KMS-11 (cell line): Measurements from ENCODE around the gene GALNT9.

Experiments
- H2AFZ ChIP-seq: fragments of 200-600 bp; sonication (generic); 2 replicates; pipeline ENCODE4 v1.6.1; 2016; ENCODE audit warnings: antibody characterized with exemption, mixed run types, low read depth
- H3K27ac ChIP-seq: fragments of 200-600 bp; sonication (generic); 2 replicates; pipeline ENCODE4 v1.6.1; 2016; ENCODE audit warnings: mild to moderate bottlenecking, mixed run types
- H3K27me3 ChIP-seq: fragments of 200-600 bp; sonication (generic); 2 replicates; pipeline ENCODE4 v1.6.1; 2017; ENCODE audit warnings: mild to moderate bottlenecking, low read depth, mixed run types, moderate library complexity; ENCODE audit not compliant: insufficient read depth
- H3K36me3 ChIP-seq: fragments of 200-600 bp; sonication (generic); 2 replicates; pipeline ENCODE4 v1.6.1; 2017; ENCODE audit warnings: mild to moderate bottlenecking, mixed run types; ENCODE audit not compliant: insufficient read depth
- H3K4me1 ChIP-seq: fragments of 200-600 bp; sonication (generic); 2 replicates; pipeline ENCODE4 v1.6.1; 2016; ENCODE audit warnings: mild to moderate bottlenecking, low read depth, mixed run types; ENCODE audit not compliant: poor library complexity, severe bottlenecking
- H3K4me2 ChIP-seq: fragments of 200-600 bp; sonication (generic); 2 replicates; pipeline ENCODE4 v1.7.0; 2016; ENCODE audit warnings: mild to moderate bottlenecking, mixed run types
- H3K4me3 ChIP-seq: fragments of 200-600 bp; sonication (generic); IDR thresholded peaks from 2 replicates; pipeline ENCODE4 v1.6.1; 2017; ENCODE audit warnings: low read depth, low read length, mixed read lengths; ENCODE audit not compliant: insufficient read depth
- H3K79me2 ChIP-seq: fragments of 200-600 bp; sonication (generic); 2 replicates; pipeline ENCODE4 v1.6.1; 2016; ENCODE audit warnings: low read depth, mixed run types; ENCODE audit not compliant: insufficient read depth
- H3K9ac ChIP-seq: fragments of 200-600 bp; sonication (generic); 2 replicates; pipeline ENCODE4 v1.6.1; 2016; ENCODE audit warnings: mild to moderate bottlenecking, mixed run types
- H4K20me1 ChIP-seq: fragments of 200-600 bp; sonication (generic); 2 replicates; pipeline ENCODE4 v1.6.1; 2016; ENCODE audit warnings: mild to moderate bottlenecking, mixed run types; ENCODE audit not compliant: insufficient read depth
- CTCF ChIP-seq: fragments of 200-600 bp; sonication (generic); conservative IDR thresholded peaks from 2 replicates; pipeline ENCODE4 v1.6.1; 2017; ENCODE audit warnings: low read depth, mild to moderate bottlenecking, antibody characterized with exemption, low read length, moderate library complexity, mixed read lengths

GALNT9 gene

DNA sequence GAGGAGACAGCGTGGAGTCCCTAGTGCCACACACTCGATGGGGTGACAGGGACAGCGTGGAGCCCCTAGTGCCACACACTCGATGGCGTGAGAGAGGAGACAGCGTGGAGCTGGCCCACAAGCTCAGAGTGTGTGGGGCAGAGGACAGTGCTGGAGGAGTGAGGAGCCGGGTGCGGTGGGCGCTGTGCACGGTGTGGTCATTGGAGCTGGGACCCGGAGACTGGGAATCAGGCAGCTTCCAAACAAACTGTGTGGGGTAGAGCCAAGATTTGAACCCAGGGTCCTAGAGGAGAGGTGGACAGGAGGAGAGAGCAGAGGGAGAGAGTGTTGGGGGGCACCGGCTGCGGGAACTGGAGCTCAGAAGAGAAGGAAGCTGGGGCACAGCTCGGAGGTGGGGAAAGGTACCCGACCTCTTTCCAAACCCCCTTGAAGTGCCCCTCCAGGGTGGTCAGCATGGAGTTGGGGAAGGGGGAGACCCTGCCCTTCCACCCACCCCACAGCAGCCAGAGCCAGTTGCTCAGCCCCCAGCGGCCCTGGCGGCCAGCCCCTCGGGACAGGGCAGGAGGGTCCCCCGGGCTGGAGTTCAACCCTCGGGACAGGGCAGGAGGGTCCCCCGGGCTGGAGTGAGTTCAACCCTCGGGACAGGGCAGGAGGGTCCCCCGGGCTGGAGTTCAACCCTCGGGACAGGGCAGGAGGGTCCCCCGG lies 94.1 kb downstream of the GALNT9 start:
- Histone ChIP-seq H3K79me2 (no peaks in the 10 kb centered on the region), H3K4me2 (no peak overlapping the region), H2AFZ (no peak overlapping the region), H3K4me1 (no peaks in the 10 kb centered on the region), H3K9ac (no peak overlapping the region), H3K27me3 (no peaks in the 10 kb centered on the region), H3K27ac (no peak overlapping the region), H3K4me3 (no peak overlapping the region), H3K36me3 (no peaks in the 10 kb centered on the region), H4K20me1 (no peaks in the 10 kb centered on the region)
- no peak for TF ChIP-seq CTCF

GRCh38 chr12:132230381-132230780 lies 99.0 kb downstream of the GALNT9 start:
- H3K36me3 ChIP-seq = no peaks in the 10 kb centered on the region
- H3K27ac ChIP-seq = no peak overlapping the region
- no peak overlapping the region for H3K4me2 ChIP-seq
- H3K79me2 ChIP-seq = no peaks in the 10 kb centered on the region
- TF ChIP-seq CTCF = no peak
- no peak overlapping the region for H3K4me3 ChIP-seq
- no peaks in the 10 kb centered on the region for H4K20me1 ChIP-seq
- no peak overlapping the region for H2AFZ ChIP-seq
- no peaks in the 10 kb centered on the region for H3K27me3 ChIP-seq
- no peak overlapping the region for H3K9ac ChIP-seq
- H3K4me1 ChIP-seq = no peaks in the 10 kb centered on the region

- H4K20me1 ChIP-seq = no peaks in the 10 kb centered on the region
- no peak overlapping the region for H3K9ac ChIP-seq
- H3K27me3 ChIP-seq = no peaks in the 10 kb centered on the region
- no peaks in the 10 kb centered on the region for H3K4me1 ChIP-seq
- no peak overlapping the region for H2AFZ ChIP-seq
- no peaks in the 10 kb centered on the region for H3K36me3 ChIP-seq
- no peak overlapping the region for H3K4me2 ChIP-seq
- H3K79me2 ChIP-seq = no peaks in the 10 kb centered on the region
- H3K4me3 ChIP-seq = no peak overlapping the region
- no peak overlapping the region for H3K27ac ChIP-seq
- no peak for TF ChIP-seq CTCF
Measured at GRCh38 chr12:132229926-132230325, 99.5 kb downstream of the GALNT9 start.

DNA sequence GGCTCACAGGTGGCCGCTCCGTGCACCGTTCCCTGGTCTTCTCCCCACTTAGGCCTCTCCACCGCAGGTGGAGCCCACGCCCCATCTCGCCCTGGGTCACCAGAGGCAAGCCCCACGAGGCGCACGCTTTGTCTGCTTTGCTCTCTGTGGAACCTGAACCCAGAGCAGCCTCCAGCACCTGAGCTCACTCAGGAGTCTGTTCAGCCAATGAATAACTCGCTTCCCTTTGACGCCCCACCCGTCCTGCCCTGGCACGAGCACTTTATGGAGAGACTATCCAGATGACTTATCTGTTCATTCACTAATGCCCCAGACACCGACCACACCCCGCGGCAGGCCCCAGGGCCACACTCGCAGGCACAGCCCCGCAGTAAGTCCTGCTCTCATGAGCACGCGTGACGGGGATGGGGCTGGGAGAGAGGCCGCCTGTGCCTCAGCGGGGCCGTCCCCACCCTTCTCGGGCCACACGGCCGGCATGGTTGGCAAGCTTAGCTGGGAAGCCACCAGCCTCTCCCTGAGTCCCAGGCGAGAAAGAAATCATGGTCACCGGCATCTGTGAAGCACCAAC lies 100.1 kb downstream of the GALNT9 start:
- Histone ChIP-seq H3K4me2 (no peak overlapping the region), H4K20me1 (no peaks in the 10 kb centered on the region), H3K4me1 (no peaks in the 10 kb centered on the region), H3K27ac (no peak overlapping the region), H3K36me3 (no peaks in the 10 kb centered on the region), H3K27me3 (no peaks in the 10 kb centered on the region), H3K4me3 (no peak overlapping the region), H3K9ac (no peak overlapping the region), H3K79me2 (no peaks in the 10 kb centered on the region), H2AFZ (no peak overlapping the region)
- no peak for TF ChIP-seq CTCF
